Neural progenitor cell (in vitro differentiated cells): ENCODE data around the gene CACYBP.

Experiments used
- EZH2 ChIP-seq: fragments of 200-600 bp; sonication (generic); IDR thresholded peaks from 2 replicates; pipeline ENCODE4 v1.6.1; 2017; ENCODE audit warnings: antibody characterized with exemption, mild to moderate bottlenecking, moderate library complexity
- TF ChIP-seq, protein P1 (sequence below): fragments of 200-600 bp; sonication (generic); IDR thresholded peaks from 2 replicates; pipeline ENCODE4 v1.5.1; 2017; ENCODE audit warnings: antibody characterized with exemption, mild to moderate bottlenecking

- TF ChIP-seq, protein P1, sequence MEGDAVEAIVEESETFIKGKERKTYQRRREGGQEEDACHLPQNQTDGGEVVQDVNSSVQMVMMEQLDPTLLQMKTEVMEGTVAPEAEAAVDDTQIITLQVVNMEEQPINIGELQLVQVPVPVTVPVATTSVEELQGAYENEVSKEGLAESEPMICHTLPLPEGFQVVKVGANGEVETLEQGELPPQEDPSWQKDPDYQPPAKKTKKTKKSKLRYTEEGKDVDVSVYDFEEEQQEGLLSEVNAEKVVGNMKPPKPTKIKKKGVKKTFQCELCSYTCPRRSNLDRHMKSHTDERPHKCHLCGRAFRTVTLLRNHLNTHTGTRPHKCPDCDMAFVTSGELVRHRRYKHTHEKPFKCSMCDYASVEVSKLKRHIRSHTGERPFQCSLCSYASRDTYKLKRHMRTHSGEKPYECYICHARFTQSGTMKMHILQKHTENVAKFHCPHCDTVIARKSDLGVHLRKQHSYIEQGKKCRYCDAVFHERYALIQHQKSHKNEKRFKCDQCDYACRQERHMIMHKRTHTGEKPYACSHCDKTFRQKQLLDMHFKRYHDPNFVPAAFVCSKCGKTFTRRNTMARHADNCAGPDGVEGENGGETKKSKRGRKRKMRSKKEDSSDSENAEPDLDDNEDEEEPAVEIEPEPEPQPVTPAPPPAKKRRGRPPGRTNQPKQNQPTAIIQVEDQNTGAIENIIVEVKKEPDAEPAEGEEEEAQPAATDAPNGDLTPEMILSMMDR: no peak
- TF ChIP-seq EZH2: no peak
Measured at GRCh38 chr1:175000697-175001187, 995 bp downstream of the CACYBP start.
